HL-60 (cell line): ENCODE measurements around the gene NOTUM.

ENCODE experiments used
- GABPA ChIP-seq: IDR thresholded peaks from 2 replicates; pipeline ENCODE4 v1.6.1; 2012; ENCODE audit warnings: low read depth
- TF ChIP-seq, protein P1 (sequence below): IDR thresholded peaks from 2 replicates; pipeline ENCODE4 v1.6.1; 2012; ENCODE audit warnings: low read depth; ENCODE audit not compliant: insufficient replicate concordance
- TF ChIP-seq, protein P2 (sequence below): IDR thresholded peaks from one replicate; pipeline ENCODE4 v1.5.1; 2011; ENCODE audit warnings: low read length, control low read depth, inconsistent platforms; ENCODE audit not compliant: insufficient read depth

DNA sequence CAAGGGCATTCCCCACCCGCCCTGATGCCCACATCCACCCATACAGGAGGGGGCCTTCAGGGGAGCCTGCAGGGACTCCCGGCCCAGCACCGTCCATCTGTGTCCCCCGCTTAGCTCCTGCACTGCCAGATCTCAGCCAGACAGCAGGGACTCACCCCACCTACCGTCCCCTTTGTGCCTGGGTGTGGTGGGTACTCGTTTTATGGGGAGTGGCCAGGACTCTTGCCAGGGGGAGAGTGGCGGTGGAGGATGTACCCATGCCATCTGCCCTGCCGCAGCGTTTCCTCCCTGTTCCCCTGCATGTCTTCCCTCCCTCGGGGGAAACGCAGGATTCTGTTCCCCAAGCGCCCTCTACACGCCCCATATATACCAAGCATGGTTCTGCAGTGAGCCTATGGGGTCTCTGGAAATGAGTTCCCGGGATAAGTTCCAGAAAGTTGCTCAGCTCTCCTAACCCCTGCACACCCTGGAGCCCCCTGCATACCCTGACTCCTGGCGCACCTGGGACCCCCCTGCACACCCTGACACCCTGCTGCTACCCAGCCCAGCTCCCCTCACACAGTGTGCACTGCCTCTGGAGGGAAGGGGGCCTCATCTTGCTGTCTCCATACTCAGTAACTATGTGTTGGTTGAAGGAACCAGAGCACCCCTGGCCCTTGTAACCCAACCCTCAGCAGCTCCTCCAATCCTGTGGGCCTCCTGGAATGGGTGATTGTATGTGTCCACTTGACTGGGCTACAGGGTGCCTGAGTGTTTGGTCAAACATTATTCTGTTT lies 29.2 kb downstream of the NOTUM start:
- TF ChIP-seq, protein P1, sequence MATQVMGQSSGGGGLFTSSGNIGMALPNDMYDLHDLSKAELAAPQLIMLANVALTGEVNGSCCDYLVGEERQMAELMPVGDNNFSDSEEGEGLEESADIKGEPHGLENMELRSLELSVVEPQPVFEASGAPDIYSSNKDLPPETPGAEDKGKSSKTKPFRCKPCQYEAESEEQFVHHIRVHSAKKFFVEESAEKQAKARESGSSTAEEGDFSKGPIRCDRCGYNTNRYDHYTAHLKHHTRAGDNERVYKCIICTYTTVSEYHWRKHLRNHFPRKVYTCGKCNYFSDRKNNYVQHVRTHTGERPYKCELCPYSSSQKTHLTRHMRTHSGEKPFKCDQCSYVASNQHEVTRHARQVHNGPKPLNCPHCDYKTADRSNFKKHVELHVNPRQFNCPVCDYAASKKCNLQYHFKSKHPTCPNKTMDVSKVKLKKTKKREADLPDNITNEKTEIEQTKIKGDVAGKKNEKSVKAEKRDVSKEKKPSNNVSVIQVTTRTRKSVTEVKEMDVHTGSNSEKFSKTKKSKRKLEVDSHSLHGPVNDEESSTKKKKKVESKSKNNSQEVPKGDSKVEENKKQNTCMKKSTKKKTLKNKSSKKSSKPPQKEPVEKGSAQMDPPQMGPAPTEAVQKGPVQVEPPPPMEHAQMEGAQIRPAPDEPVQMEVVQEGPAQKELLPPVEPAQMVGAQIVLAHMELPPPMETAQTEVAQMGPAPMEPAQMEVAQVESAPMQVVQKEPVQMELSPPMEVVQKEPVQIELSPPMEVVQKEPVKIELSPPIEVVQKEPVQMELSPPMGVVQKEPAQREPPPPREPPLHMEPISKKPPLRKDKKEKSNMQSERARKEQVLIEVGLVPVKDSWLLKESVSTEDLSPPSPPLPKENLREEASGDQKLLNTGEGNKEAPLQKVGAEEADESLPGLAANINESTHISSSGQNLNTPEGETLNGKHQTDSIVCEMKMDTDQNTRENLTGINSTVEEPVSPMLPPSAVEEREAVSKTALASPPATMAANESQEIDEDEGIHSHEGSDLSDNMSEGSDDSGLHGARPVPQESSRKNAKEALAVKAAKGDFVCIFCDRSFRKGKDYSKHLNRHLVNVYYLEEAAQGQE: no peak
- TF ChIP-seq, protein P2, sequence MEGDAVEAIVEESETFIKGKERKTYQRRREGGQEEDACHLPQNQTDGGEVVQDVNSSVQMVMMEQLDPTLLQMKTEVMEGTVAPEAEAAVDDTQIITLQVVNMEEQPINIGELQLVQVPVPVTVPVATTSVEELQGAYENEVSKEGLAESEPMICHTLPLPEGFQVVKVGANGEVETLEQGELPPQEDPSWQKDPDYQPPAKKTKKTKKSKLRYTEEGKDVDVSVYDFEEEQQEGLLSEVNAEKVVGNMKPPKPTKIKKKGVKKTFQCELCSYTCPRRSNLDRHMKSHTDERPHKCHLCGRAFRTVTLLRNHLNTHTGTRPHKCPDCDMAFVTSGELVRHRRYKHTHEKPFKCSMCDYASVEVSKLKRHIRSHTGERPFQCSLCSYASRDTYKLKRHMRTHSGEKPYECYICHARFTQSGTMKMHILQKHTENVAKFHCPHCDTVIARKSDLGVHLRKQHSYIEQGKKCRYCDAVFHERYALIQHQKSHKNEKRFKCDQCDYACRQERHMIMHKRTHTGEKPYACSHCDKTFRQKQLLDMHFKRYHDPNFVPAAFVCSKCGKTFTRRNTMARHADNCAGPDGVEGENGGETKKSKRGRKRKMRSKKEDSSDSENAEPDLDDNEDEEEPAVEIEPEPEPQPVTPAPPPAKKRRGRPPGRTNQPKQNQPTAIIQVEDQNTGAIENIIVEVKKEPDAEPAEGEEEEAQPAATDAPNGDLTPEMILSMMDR: no peak
- TF ChIP-seq GABPA: no peak
